HEK293 (cell line): ENCODE measurements around the gene MEGF8.

ENCODE experiments used
- CTCF ChIA-PET: fragments of 350-600 bp; formaldehyde crosslinking; extraction: SDS; loops from one replicate; lab custom pipeline; 2021; ENCODE audit warnings: antibody characterized with exemption; lab: Yijun Ruan, JAX
- POLR2A ChIA-PET: fragments of 300-600 bp; formaldehyde crosslinking; extraction: SDS; loops from one replicate; lab custom pipeline; 2020; ENCODE audit warnings: antibody characterized with exemption, inconsistent platforms; lab: Yijun Ruan, JAX
- H3K27ac ChIP-seq: fragments of 200-500 bp; sonication (Bioruptor generic); 2 replicates; pipeline ENCODE4 v1.5.1; 2014; ENCODE audit warnings: low read depth, low read length, control low read depth, inconsistent platforms; ENCODE audit errors: extremely low read depth
- H3K36me3 ChIP-seq, 2 experiments: fragments of 200-500 bp in 1 of 2; sonication (Bioruptor generic) in 1 of 2; 1 replicate in 1 of 2; 2 replicates in 1 of 2; pipeline ENCODE4 v1.5.1; 2014 to 2017; ENCODE audit warnings: inconsistent platforms in 2 of 2, low read length in 2 of 2; ENCODE audit not compliant: control insufficient read depth in 2 of 2, insufficient read depth in 1 of 2
- H3K4me1 ChIP-seq: fragments of 200-500 bp; sonication (Bioruptor generic); 2 replicates; pipeline ENCODE4 v1.5.1; 2014; ENCODE audit warnings: mild to moderate bottlenecking, low read length, inconsistent platforms; ENCODE audit not compliant: control insufficient read depth, insufficient read depth
- H3K4me3 ChIP-seq: 2 replicates; pipeline ENCODE4 v1.5.1; 2011; ENCODE audit warnings: low read depth, mild to moderate bottlenecking, control low read depth, low read length, moderate library complexity
- H3K9me3 ChIP-seq: fragments of 200-500 bp; sonication (Bioruptor generic); 2 replicates; pipeline ENCODE4 v1.5.1; 2014; ENCODE audit warnings: low read depth, low read length, inconsistent platforms; ENCODE audit not compliant: control insufficient read depth, insufficient read depth
- MZF1 ChIP-seq: fragments of 450-650 bp; formaldehyde crosslinking; IDR thresholded peaks from 2 replicates; pipeline ENCODE4 v1.5.1; 2017; ENCODE audit warnings: missing biosample characterization, missing genetic modification characterization, borderline replicate concordance
- OVOL3 ChIP-seq: fragments of 450-650 bp; formaldehyde crosslinking; IDR thresholded peaks from 2 replicates; pipeline ENCODE4 v1.5.1; 2016; ENCODE audit warnings: missing biosample characterization, missing genetic modification characterization
- PRDM1 ChIP-seq: fragments of 450-650 bp; formaldehyde crosslinking; IDR thresholded peaks from 2 replicates; pipeline ENCODE4; 2016; ENCODE audit warnings: missing biosample characterization, missing genetic modification characterization
- SCRT2 ChIP-seq: fragments of 450-650 bp; formaldehyde crosslinking; IDR thresholded peaks from 2 replicates; pipeline ENCODE4 v1.5.1; 2016; ENCODE audit warnings: missing biosample characterization, missing genetic modification characterization
- TSHZ1 ChIP-seq: fragments of 450-650 bp; formaldehyde crosslinking; IDR thresholded peaks from 2 replicates; pipeline ENCODE4 v1.5.1; 2016; ENCODE audit warnings: missing biosample characterization, missing genetic modification characterization, borderline replicate concordance
- YY2 ChIP-seq: fragments of 450-650 bp; formaldehyde crosslinking; IDR thresholded peaks from 2 replicates; pipeline ENCODE4 v1.5.1; 2016; ENCODE audit warnings: missing biosample characterization, missing genetic modification characterization
- ZBTB6 ChIP-seq: fragments of 450-650 bp; formaldehyde crosslinking; IDR thresholded peaks from 2 replicates; pipeline ENCODE4 v1.5.1; 2017; ENCODE audit warnings: missing biosample characterization, missing genetic modification characterization
- ZFP69B ChIP-seq: fragments of 450-650 bp; formaldehyde crosslinking; IDR thresholded peaks from 2 replicates; pipeline ENCODE4 v1.5.1; 2016; ENCODE audit warnings: missing biosample characterization, missing genetic modification characterization
- ZNF10 ChIP-seq: fragments of 450-650 bp; formaldehyde crosslinking; IDR thresholded peaks from 2 replicates; pipeline ENCODE4 v1.5.1; 2017; ENCODE audit warnings: missing biosample characterization, missing genetic modification characterization
- ZNF16 ChIP-seq: fragments of 450-650 bp; formaldehyde crosslinking; IDR thresholded peaks from 2 replicates; pipeline ENCODE4 v1.5.1; 2016; ENCODE audit warnings: low read depth, missing biosample characterization, missing genetic modification characterization
- ZNF175 ChIP-seq: fragments of 450-650 bp; formaldehyde crosslinking; IDR thresholded peaks from 2 replicates; pipeline ENCODE4 v1.5.1; 2016; ENCODE audit warnings: missing biosample characterization, missing genetic modification characterization
- ZNF18 ChIP-seq: fragments of 450-650 bp; formaldehyde crosslinking; IDR thresholded peaks from 2 replicates; pipeline ENCODE4 v1.5.1; 2016; ENCODE audit warnings: missing biosample characterization, missing genetic modification characterization
- ZNF302 ChIP-seq: fragments of 450-650 bp; formaldehyde crosslinking; IDR thresholded peaks from 2 replicates; pipeline ENCODE4 v1.5.1; 2016; ENCODE audit warnings: missing biosample characterization, missing genetic modification characterization, low read depth
- ZNF311 ChIP-seq: fragments of 450-650 bp; formaldehyde crosslinking; IDR thresholded peaks from 2 replicates; pipeline ENCODE4 v1.5.1; 2017; ENCODE audit warnings: missing biosample characterization, missing genetic modification characterization, borderline replicate concordance
- ZNF398 ChIP-seq: fragments of 450-650 bp; formaldehyde crosslinking; IDR thresholded peaks from 2 replicates; pipeline ENCODE4 v1.5.1; 2017; ENCODE audit warnings: missing biosample characterization, missing genetic modification characterization
- ZNF416 ChIP-seq: fragments of 450-650 bp; formaldehyde crosslinking; IDR thresholded peaks from 2 replicates; pipeline ENCODE4 v1.5.1; 2016; ENCODE audit warnings: missing biosample characterization, missing genetic modification characterization
- ZNF48 ChIP-seq: fragments of 450-650 bp; formaldehyde crosslinking; IDR thresholded peaks from 2 replicates; pipeline ENCODE4 v1.5.1; 2016; ENCODE audit warnings: missing biosample characterization, missing genetic modification characterization
- ZNF677 ChIP-seq: fragments of 450-650 bp; IDR thresholded peaks from 2 replicates; pipeline ENCODE4 v1.5.0; 2018; ENCODE audit warnings: missing biosample characterization, mild to moderate bottlenecking, missing genetic modification characterization, moderate library complexity
- ZNF701 ChIP-seq: fragments of 450-650 bp; formaldehyde crosslinking; IDR thresholded peaks from 2 replicates; pipeline ENCODE4 v1.5.1; 2016; ENCODE audit warnings: missing biosample characterization, missing genetic modification characterization
- ZNF843 ChIP-seq: fragments of 450-650 bp; formaldehyde crosslinking; IDR thresholded peaks from 2 replicates; pipeline ENCODE4 v1.5.1; 2016; ENCODE audit warnings: missing biosample characterization, missing genetic modification characterization

The MEGF8 gene

GRCh38 chr19:42356686-42357085 lies 31.3 kb downstream of the MEGF8 start:
- Histone ChIP-seq H3K27ac (no peak overlapping the region), H3K4me3 (no peak overlapping the region), H3K4me1 (no peaks in the 10 kb centered on the region), H3K36me3 (peaks cover 33 to 80% of the 10 kb centered on the region in 2 experiments), H3K9me3 (no peaks in the 10 kb centered on the region)
- POLR2A ChIA-PET: interaction anchor here (0.6 kb wide), 1 partner anchor 17 kb away, joined by 5 read pairs; no protein-coding TSS in a partner anchor
- CTCF ChIA-PET: interaction anchor here (0.7 to 1.2 kb wide), 3 partner anchors 9 to 60 kb away, joined by 3 read pairs; no protein-coding TSS in a partner anchor
- TF ChIP-seq ZNF311 (tag by site-specific recombination): no peak
- no peak for TF ChIP-seq ZNF843 (tag by site-specific recombination)
- TF ChIP-seq ZNF701 (tag by site-specific recombination): no peak
- no peak for TF ChIP-seq OVOL3 (tag by site-specific recombination)
- no peak for TF ChIP-seq ZNF18 (tag by site-specific recombination)
- no peak for TF ChIP-seq ZFP69B (tag by site-specific recombination)
- TF ChIP-seq ZNF416 (tag by site-specific recombination): no peak
- no peak for TF ChIP-seq ZNF398 (tag by site-specific recombination)
- TF ChIP-seq YY2 (tag by site-specific recombination): no peak
- TF ChIP-seq SCRT2 (tag by site-specific recombination): no peak
- TF ChIP-seq TSHZ1 (tag by site-specific recombination): no peak
- no peak for TF ChIP-seq ZNF175
- no peak for TF ChIP-seq PRDM1 (tag by site-specific recombination)
- TF ChIP-seq ZNF10: no peak
- no peak for TF ChIP-seq ZBTB6 (tag by site-specific recombination)
- TF ChIP-seq ZNF48 (tag by site-specific recombination): no peak
- TF ChIP-seq ZNF16 (tag by site-specific recombination): no peak
- TF ChIP-seq ZNF302 (tag by site-specific recombination): no peak
- TF ChIP-seq MZF1 (tag by site-specific recombination): no peak
- no peak for TF ChIP-seq ZNF677 (tag by site-specific recombination)
